H1 (cell line): ENCODE data around the gene PRX. TPM values are rescaled to one million over a fixed set of nuclear protein-coding genes. Genes with fewer than 3 reads are reported as not detected.

Experiments
- CTCF ChIA-PET: fragments of 300-600 bp; sonication (Branson Sonifier 250); formaldehyde crosslinking; loops from one replicate; lab custom pipeline; 2021; ENCODE audit not compliant: partially characterized antibody; lab: Charles Lee
- POLR2A ChIA-PET: fragments of 300-600 bp; sonication (Branson Sonifier 250); formaldehyde crosslinking; loops from one replicate; lab custom pipeline; 2021; ENCODE audit warnings: inconsistent platforms; ENCODE audit not compliant: partially characterized antibody; lab: Charles Lee
- DNase-seq, 2 experiments: peaks; one replicate each; pipeline versions ENCODE4 v3.0.0 to v3.0.0-alpha.2; 2010 to 2022; ENCODE audit warnings: low spot score in 2 of 2, low read depth in 1 of 2, mixed read lengths in 1 of 2
- FAIRE-seq: peaks from 2 replicates; lab custom pipeline; 2011; peaks lifted over from hg19 to GRCh38; lab: Jason Lieb, UNC
- H2AFZ ChIP-seq: 2 replicates; pipeline ENCODE4 v1.8.1; 2012; ENCODE audit warnings: low read length, inconsistent platforms
- H2AK5ac ChIP-seq: 2 replicates; pipeline ENCODE4 v1.6.1; 2013; ENCODE audit warnings: low read depth, low read length
- H2BK120ac ChIP-seq: replicated peaks from 2 replicates; pipeline ENCODE3; 2013; ENCODE audit warnings: low read depth, low read length, inconsistent platforms
- H2BK12ac ChIP-seq: 2 replicates; pipeline ENCODE4 v1.6.1; 2013; ENCODE audit warnings: low read depth, low read length
- H2BK15ac ChIP-seq: 2 replicates; pipeline ENCODE4 v1.6.1; 2013; ENCODE audit warnings: low read length
- H2BK20ac ChIP-seq: 2 replicates; pipeline ENCODE4 v1.6.1; 2013; ENCODE audit warnings: low read length
- H2BK5ac ChIP-seq: 2 replicates; pipeline ENCODE4 v1.6.1; 2013; ENCODE audit warnings: low read depth, low read length
- H3K14ac ChIP-seq: 2 replicates; pipeline ENCODE4 v1.6.1; 2013; ENCODE audit warnings: inconsistent platforms; ENCODE audit not compliant: insufficient read length
- H3K18ac ChIP-seq: 2 replicates; pipeline ENCODE4 v1.6.1; 2013; ENCODE audit warnings: low read length; ENCODE audit errors: extremely low read depth
- H3K23ac ChIP-seq: 2 replicates; pipeline ENCODE4 v1.6.1; 2013; ENCODE audit warnings: inconsistent platforms; ENCODE audit not compliant: insufficient read length
- H3K23me2 ChIP-seq: 2 replicates; pipeline ENCODE4 v1.6.1; 2013; ENCODE audit warnings: low read depth, low read length
- H3K27ac ChIP-seq: 2 replicates; pipeline ENCODE4 v1.6.1; 2011; ENCODE audit warnings: low read depth, low read length, inconsistent platforms
- H3K27me3 ChIP-seq, 4 experiments: replicated peaks in 1 of 4; 1 replicate in 1 of 4; 2 replicates in 3 of 4; pipeline versions ENCODE4 v1.6.1 to v1.8.1; 2011 to 2013; ENCODE audit warnings: low read length in 3 of 4, mild to moderate bottlenecking in 3 of 4, inconsistent platforms in 2 of 4, mixed read lengths in 2 of 4, moderate library complexity in 1 of 4; ENCODE audit not compliant: control insufficient read depth in 3 of 4, insufficient read depth in 3 of 4; ENCODE audit errors: extremely low read depth in 1 of 4
- H3K36me3 ChIP-seq, 4 experiments: 2 replicates each; pipeline versions ENCODE4 v1.6.1 to v1.8.1; 2011 to 2013; ENCODE audit warnings: mild to moderate bottlenecking in 4 of 4, low read length in 3 of 4, moderate library complexity in 2 of 4, control low read depth in 1 of 4, inconsistent platforms in 1 of 4; ENCODE audit not compliant: insufficient read depth in 4 of 4, control insufficient read depth in 2 of 4
- H3K4ac ChIP-seq: replicated peaks from 2 replicates; pipeline ENCODE3; 2013; ENCODE audit warnings: low read length, low read depth, mixed read lengths, inconsistent platforms; ENCODE audit not compliant: insufficient read length
- H3K4me1 ChIP-seq, 4 experiments: replicated peaks in 1 of 4; 1 replicate in 1 of 4; 2 replicates in 3 of 4; pipeline versions ENCODE4 v1.6.1 to v1.8.1; 2011 to 2013; ENCODE audit warnings: low read length in 3 of 4, inconsistent platforms in 2 of 4, mixed read lengths in 1 of 4; ENCODE audit not compliant: insufficient read depth in 4 of 4, control insufficient read depth in 3 of 4
- H3K4me2 ChIP-seq, 2 experiments: 2 replicates each; pipeline versions ENCODE4 v1.6.1 to v1.8.1; 2011 to 2013; ENCODE audit warnings: low read depth in 2 of 2, low read length in 2 of 2, control low read depth in 1 of 2, inconsistent platforms in 1 of 2, mild to moderate bottlenecking in 1 of 2; ENCODE audit not compliant: insufficient read depth in 1 of 2
- H3K4me3 ChIP-seq, 4 experiments: fragments of 200-600, 300-600 bp in 1 of 4; sonication (generic), shearing (Covaris generic), sonication (Bioruptor Twin) in 1 of 4; 2 replicates each; pipeline versions ENCODE4 v1.5.1 to v1.8.1; 2011 to 2016; ENCODE audit warnings: low read length in 4 of 4, low read depth in 3 of 4, control low read depth in 2 of 4, inconsistent platforms in 2 of 4, mild to moderate bottlenecking in 2 of 4, mixed read lengths in 1 of 4, moderate library complexity in 1 of 4; ENCODE audit not compliant: insufficient read depth in 2 of 4; ENCODE audit errors: extremely low read depth in 1 of 4
- H3K56ac ChIP-seq: replicated peaks from 2 replicates; pipeline ENCODE3; 2013; ENCODE audit warnings: low read depth, mild to moderate bottlenecking, mixed read lengths, low read length, inconsistent platforms; ENCODE audit not compliant: insufficient read length
- H3K79me1 ChIP-seq: 2 replicates; pipeline ENCODE4 v1.6.1; 2013; ENCODE audit warnings: low read depth, low read length, control low read depth
- H3K79me2 ChIP-seq, 2 experiments: 2 replicates each; pipeline versions ENCODE4 v1.6.1 to v1.8.1; 2012 to 2013; ENCODE audit warnings: low read length in 2 of 2, mild to moderate bottlenecking in 2 of 2, inconsistent platforms in 1 of 2; ENCODE audit not compliant: insufficient read depth in 2 of 2, control insufficient read depth in 1 of 2
- H3K9ac ChIP-seq, 4 experiments: replicated peaks in 1 of 4; 1 replicate in 1 of 4; 2 replicates in 3 of 4; pipeline versions ENCODE4 v1.6.1 to v1.8.1; 2011 to 2013; ENCODE audit warnings: low read depth in 3 of 4, low read length in 3 of 4, control low read depth in 2 of 4, mild to moderate bottlenecking in 2 of 4, moderate library complexity in 2 of 4, inconsistent platforms in 1 of 4; ENCODE audit errors: extremely low read depth in 1 of 4
- H3K9me3 ChIP-seq, 2 experiments: 2 replicates each; pipeline versions ENCODE4 v1.6.1 to v1.8.1; 2012 to 2013; ENCODE audit warnings: mild to moderate bottlenecking in 2 of 2, moderate library complexity in 2 of 2, control low read depth in 1 of 2, inconsistent platforms in 1 of 2, low read depth in 1 of 2, low read length in 1 of 2, mixed read lengths in 1 of 2; ENCODE audit not compliant: insufficient read depth in 2 of 2
- H4K20me1 ChIP-seq, 2 experiments: replicated peaks in 1 of 2; 2 replicates each; pipeline versions ENCODE3 to v1.8.1; 2011 to 2013; ENCODE audit warnings: inconsistent platforms in 2 of 2, low read length in 2 of 2, mild to moderate bottlenecking in 1 of 2; ENCODE audit not compliant: insufficient read depth in 2 of 2, control insufficient read depth in 1 of 2
- H4K5ac ChIP-seq: 2 replicates; pipeline ENCODE4 v1.6.1; 2013; ENCODE audit warnings: low read length, low read depth, mixed read lengths, inconsistent platforms; ENCODE audit not compliant: insufficient read length
- H4K8ac ChIP-seq: 2 replicates; pipeline ENCODE4 v1.8.0; 2013; ENCODE audit warnings: mild to moderate bottlenecking, moderate library complexity, low read length, inconsistent platforms; ENCODE audit not compliant: insufficient read depth; ENCODE audit errors: extremely low read depth
- H4K91ac ChIP-seq: replicated peaks from 2 replicates; pipeline ENCODE3; 2013; ENCODE audit warnings: low read length, mixed read lengths, inconsistent platforms; ENCODE audit not compliant: insufficient read length
- ASH2L ChIP-seq: fragments of 200-600, 300-600 bp; sonication (generic); IDR thresholded peaks from one replicate; pipeline ENCODE4 v1.7.1; 2017; ENCODE audit warnings: low read length
- CHD2 ChIP-seq: IDR thresholded peaks from 2 replicates; pipeline ENCODE4 v1.6.1; 2012; ENCODE audit warnings: low read length, improper control_type of control experiment
- FOSL1 ChIP-seq: IDR thresholded peaks from 2 replicates; pipeline ENCODE4 v1.6.1; 2011; ENCODE audit warnings: mild to moderate bottlenecking, low read depth, low read length, moderate library complexity; ENCODE audit not compliant: insufficient read depth
- JUND ChIP-seq: IDR thresholded peaks from 2 replicates; pipeline ENCODE4 v1.6.1; 2011; ENCODE audit warnings: mild to moderate bottlenecking, improper control_type of control experiment, low read length
- KDM5A ChIP-seq: fragments of 200-600 bp; IDR thresholded peaks from 2 replicates; pipeline ENCODE4 v1.7.1; 2012; ENCODE audit warnings: mild to moderate bottlenecking, low read length, inconsistent platforms, mixed read lengths
- POLR2A ChIP-seq, 2 experiments: IDR thresholded peaks; 1 replicate in 1 of 2; 2 replicates in 1 of 2; pipeline ENCODE4 v1.6.1; 2011; ENCODE audit warnings: low read depth in 2 of 2, low read length in 2 of 2, mild to moderate bottlenecking in 2 of 2; ENCODE audit errors: control extremely low read depth in 1 of 2
- RAD21 ChIP-seq, 2 experiments: IDR thresholded peaks in 1 of 2; conservative IDR thresholded peaks in 1 of 2; 2 replicates each; pipeline ENCODE4 v1.6.1; 2011; ENCODE audit warnings: low read depth in 2 of 2, low read length in 2 of 2, improper control_type of control experiment in 1 of 2, inconsistent platforms in 1 of 2, mild to moderate bottlenecking in 1 of 2, moderate library complexity in 1 of 2
- SIX5 ChIP-seq: IDR thresholded peaks from 2 replicates; pipeline ENCODE4 v1.6.1; 2011; ENCODE audit warnings: mild to moderate bottlenecking, low read depth, low read length
- TAF1 ChIP-seq: IDR thresholded peaks from 2 replicates; pipeline ENCODE4 v1.6.1; 2011; ENCODE audit warnings: mild to moderate bottlenecking, low read depth, low read length
- TAF7 ChIP-seq: optimal IDR thresholded peaks from 2 replicates; pipeline ENCODE3; 2011; ENCODE audit warnings: low read depth, mild to moderate bottlenecking, inconsistent platforms, low read length, moderate library complexity, borderline replicate concordance
- ZNF274 ChIP-seq: IDR thresholded peaks from 2 replicates; pipeline ENCODE4 v1.7.0; 2012; ENCODE audit warnings: low read length, borderline replicate concordance; ENCODE audit errors: extremely low read depth
- WGBS, 2 experiments: shearing (Covaris generic) in 1 of 2; methylation state at CpG; one replicate each; pipeline versions ENCODE4 v1.1.6 to v1.1.7; 2013 to 2015; ENCODE audit warnings: low lambda C conversion rate in 2 of 2, mixed read lengths in 2 of 2, inconsistent platforms in 1 of 2, low coverage in 1 of 2, missing lambda C conversion rate in 1 of 2; ENCODE audit not compliant: insufficient replicate concordance in 2 of 2, insufficient coverage in 1 of 2, insufficient read length in 1 of 2; ENCODE audit errors: extremely low coverage in 1 of 2, missing lambda C conversion rate in 1 of 2; 5-methylcytosine and 5-hydroxymethylcytosine counted together
- polyA plus RNA-seq, 7 experiments: library from polyadenylated mRNA; depleted of rRNA in 3 of 7; stranded (reverse) in 5 of 7; unstranded in 2 of 7; fragments of >200 nt in 5 of 7; fragments of 200-250 nt in 2 of 7; gene quantifications; 1 replicate in 5 of 7; 2 replicates in 1 of 7; 4 replicates in 1 of 7; pipeline versions ENCODE4 v1.2.1 to v1.2.3, GENCODE V29; 2011 to 2013; ENCODE audit warnings: missing spikeins in 2 of 7, mixed read lengths in 2 of 7
- total RNA-seq: library from RNA; stranded (reverse); fragmentation: NEBNext Ultra II Directional; extraction: Animal tissue kit (Norgen Biotek cat#: 25700); gene quantifications from 2 replicates; pipeline ENCODE4 v1.2.1, GENCODE V29; 2021

The PRX gene
- total and polyA plus RNA-seq, 2 of the 8 experiments (the other 6 are each of a cell fraction or from before 2014, with no cell fraction given) = 2.8 to 5.8 TPM

GRCh38 chr19:40443131-40443999, 30.2 kb upstream of the PRX start:
- Histone ChIP-seq H3K9ac (peak overlapping the region; percentile 65 to 96 (median 88)), H2BK12ac (peak overlapping the region; percentile 68; the same call in 1 of the 2 replicates), H2AK5ac (peak overlapping the region; percentile 77; the same call in 1 of the 2 replicates), H2BK5ac (peak overlapping the region; percentile 95), H3K23me2 (peaks cover 7% of the 10 kb centered on the region; the same call in 1 of the 2 replicates), H4K5ac (peak overlapping the region; percentile 98), H2AFZ (no peak overlapping the region), H4K8ac (no peak overlapping the region), H2BK15ac (no peak overlapping the region), H3K9me3 (no peaks in the 10 kb centered on the region), H4K20me1 (peaks cover 0 to 5% of the 10 kb centered on the region in 2 experiments), H3K23ac (no peak overlapping the region), H2BK120ac (peak overlapping the region; percentile 47), H3K4me1 (peaks cover 3 to 9% (median 7%) of the 10 kb centered on the region in 4 experiments; a peak in 6 of 7 replicates), H2BK20ac (no peak overlapping the region), H3K79me1 (no peaks in the 10 kb centered on the region; the same call in 1 of the 2 replicates), H4K91ac (peak overlapping the region; percentile 52), H3K14ac (no peak overlapping the region), H3K79me2 (peaks cover 0 to 23% of the 10 kb centered on the region in 2 experiments; a peak in 2 of 4 replicates), H3K27me3 (no peaks in the 10 kb centered on the region), H3K4ac (peak overlapping the region; percentile 93), H3K4me3 (peak overlapping the region; percentile 97 to 99 (median 98)), H3K36me3 (peaks cover 9 to 17% (median 11%) of the 10 kb centered on the region in 4 experiments; a peak in 6 of 8 replicates), H3K27ac (peak overlapping the region; percentile 82), H3K4me2 (peak overlapping the region; percentile 57 to 77), H3K56ac (peak overlapping the region; percentile 94), H3K18ac (peak overlapping the region; percentile 95)
- CTCF ChIA-PET = interaction anchor here (0.9 to 2.1 kb wide), 6 partner anchors 10 to 139 kb away, joined by 3 to 13 read pairs (median 6); partner anchors contain the start of genes BLVRB and SERTAD1
- POLR2A ChIA-PET = interaction anchor here (0.7 to 4.4 kb wide), 27 partner anchors 10 to 1139 kb away, joined by 3 to 40 read pairs (median 4); partner anchors contain the start of genes BLVRB, DYRK1B, PRX and SERTAD1
- DNase-seq = peak; percentile 97 to 99
- 3% methylated on average over 42 of the region's 52 CpGs; no CpG with 5 or more reads in 1 of the 2 experiments for WGBS, 2 experiments
- no peak for FAIRE-seq
- TF ChIP-seq CHD2 (peak; percentile 76), ZNF274 (no peak), FOSL1 (no peak), SIX5 (peak; percentile 68), ASH2L (peak; percentile 39), POLR2A (IDR thresholded peaks at IDR 0.05; ENCODE audit: control extremely low read depth in 1 of 2, low read depth in 2 of 2, low read length in 2 of 2) (peak in 1 of 2 experiments; percentile 10; a peak in 1 of 3 replicates), JUND (no peak), RAD21 (IDR thresholded peaks at IDR 0.05 in 1 of 2, conservative IDR thresholded peaks at IDR 0.05 in 1 of 2; ENCODE audit: low read depth in 2 of 2, low read length in 2 of 2) (no peak), TAF1 (peak; percentile 54; the same call in 1 of the 2 replicates), TAF7 (no peak), KDM5A (0 out of 2 replicates have a peak, but pooled peaks have one; percentile 23)
